DMS 273 (cell line): Measurements from ENCODE around the gene PPP1R14C.
A peak's percentile ranks its signal among the peaks of the same experiment; 100 is the strongest.

Experiments used
- DNase-seq: peaks from one replicate; lab custom pipeline; 2025; ENCODE audit not compliant: unreplicated experiment; lab: John Stamatoyannopoulos, UW

The PPP1R14C gene

DNA sequence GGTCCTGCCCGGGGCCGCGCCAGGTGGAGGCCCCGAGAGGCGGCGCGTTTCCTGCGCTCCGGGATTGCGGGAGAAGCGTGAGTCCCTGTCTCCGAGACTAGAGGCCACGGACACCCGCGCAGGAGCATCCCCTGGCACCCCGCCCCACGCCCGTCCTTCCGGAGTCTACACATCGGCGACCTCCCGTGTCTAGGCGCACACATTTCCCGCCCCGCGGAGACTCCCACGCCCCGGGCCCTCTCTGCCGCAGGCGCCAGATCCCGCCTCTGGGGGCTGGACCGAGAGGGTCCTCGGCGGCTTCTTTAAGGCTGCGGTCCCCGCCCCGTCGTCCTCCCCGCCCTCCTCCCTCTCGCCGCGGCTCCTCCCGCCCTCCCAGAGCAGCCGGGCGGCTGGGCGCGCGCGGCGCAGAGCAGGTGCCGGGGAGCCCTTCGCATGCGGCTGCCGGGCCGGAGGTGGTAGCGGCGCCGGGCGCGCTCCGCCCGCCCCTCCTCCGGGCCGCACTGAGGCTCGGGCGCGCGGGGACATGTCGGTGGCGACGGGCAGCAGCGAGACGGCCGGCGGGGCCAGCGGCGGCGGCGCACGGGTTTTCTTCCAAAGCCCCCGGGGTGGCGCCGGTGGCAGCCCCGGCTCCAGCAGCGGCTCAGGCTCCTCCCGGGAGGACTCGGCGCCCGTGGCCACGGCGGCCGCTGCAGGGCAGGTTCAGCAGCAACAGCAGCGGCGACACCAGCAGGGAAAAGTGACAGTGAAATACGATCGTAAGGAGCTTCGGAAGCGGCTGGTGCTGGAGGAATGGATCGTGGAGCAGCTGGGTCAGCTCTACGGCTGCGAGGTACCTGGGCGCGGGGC, at the start of gene PPP1R14C:
Gene PPP1R14C, plus strand, starts transcription at position 375 of the 846 bp plus-strand sequence. Its CDS starts 149 bp downstream, at position 524.
- DNase-seq = peak; percentile 80

GRCh38 chr6:150093397-150093796, 49.4 kb upstream of the PPP1R14C start:
- DNase-seq = no peak

DNA sequence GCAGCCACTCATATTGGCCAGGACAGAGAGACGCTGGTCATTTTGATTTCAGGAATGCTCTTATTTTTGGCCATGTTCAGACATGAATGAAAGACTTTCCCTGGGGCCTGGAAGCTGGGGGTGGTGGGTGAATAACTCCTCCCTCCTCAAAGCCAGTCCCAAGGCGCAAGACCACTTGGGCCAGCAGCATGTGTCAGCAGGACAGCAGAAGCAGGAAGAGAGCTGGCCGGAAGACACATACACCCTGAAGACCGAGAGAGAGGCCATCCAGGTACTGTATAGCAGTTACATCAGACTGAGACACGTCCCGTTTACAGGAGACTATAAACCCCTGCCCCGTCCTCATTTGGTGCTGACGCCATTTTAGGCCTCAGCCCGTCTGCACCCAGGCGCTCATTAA, 44.7 kb upstream of the PPP1R14C start:
- no peak for DNase-seq

DNA sequence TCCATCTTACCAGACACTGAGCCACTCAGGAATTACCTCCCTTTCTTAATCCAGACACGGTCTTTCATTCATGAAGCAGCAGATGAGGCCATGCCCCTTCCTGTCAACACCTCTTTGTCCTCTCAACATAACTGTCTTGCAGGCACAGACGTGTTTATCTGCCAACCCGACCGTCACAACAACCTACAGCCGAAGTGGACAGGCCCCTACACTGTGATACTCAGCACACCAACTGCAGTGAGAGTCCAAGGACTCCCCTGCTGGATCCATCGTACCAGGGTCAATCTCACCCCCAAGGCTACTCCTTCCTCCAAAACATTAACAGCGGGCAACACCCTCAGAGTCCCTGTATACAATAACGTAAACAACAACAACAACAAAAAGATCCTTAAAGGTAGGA, 43.3 kb upstream of the PPP1R14C start:
- DNase-seq = no peak

DNA sequence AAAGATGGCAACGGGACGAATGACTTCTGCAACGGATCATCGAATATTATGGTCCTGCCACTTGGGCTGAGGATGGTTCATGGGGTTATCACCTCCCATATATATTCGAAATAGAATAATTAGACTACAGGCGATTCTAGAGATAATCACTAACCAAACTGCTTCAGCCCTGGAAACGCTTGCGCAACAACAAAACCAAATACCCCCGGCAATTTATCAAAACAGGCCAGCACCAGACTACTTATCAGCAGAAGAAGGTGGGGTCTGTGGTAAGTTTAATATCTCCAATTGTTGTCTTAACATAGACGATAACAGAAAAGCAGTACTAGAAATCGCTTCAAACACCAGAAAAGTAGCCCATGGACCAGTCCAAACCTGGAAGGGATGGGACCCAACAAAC, 42.9 kb upstream of the PPP1R14C start:
- DNase-seq = no peak

DNA sequence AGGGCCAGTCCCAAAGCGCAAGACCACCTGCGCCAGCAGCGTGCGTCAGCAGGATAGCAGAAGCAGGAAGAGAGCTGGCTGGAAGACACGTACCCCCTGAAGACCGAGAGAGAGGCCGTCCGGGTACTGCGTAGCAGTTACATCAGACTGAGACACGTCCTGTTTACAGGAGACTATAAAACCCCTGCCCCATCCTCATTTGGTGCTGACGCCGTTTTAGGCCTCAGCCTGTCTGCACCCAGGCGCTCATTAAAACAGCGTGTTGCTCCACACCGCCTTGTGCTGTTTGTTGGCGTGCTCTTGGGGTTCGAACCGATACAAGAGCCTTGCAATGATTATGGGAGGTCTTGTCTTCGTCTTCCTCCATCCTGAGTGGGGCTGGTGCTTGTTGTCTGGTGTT, 42.1 kb upstream of the PPP1R14C start:
- DNase-seq = no peak

GRCh38 chr6:150102750-150103270, 40.0 kb upstream of the PPP1R14C start:
- DNase-seq = no peak

DNA sequence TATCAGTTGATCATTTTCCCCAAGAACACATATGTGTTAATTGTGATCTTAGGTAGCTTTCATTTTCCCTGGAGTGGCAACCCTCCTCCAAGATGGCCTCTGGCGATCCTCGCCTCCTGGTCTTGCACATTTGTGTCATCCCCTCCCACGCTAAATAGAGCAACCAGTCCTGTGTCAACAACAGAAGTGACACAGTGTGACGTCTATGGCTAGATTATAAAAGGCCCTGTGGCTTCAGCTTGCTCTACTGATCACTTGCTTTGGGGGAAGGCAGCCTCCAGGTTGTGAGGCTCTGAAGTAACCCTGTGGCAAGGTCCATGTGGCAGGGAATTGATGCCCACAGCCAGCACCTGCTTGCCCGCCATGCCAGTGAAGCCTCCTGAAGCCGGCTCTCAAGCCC, 30.6 kb upstream of the PPP1R14C start:
- DNase-seq = no peak

GRCh38 chr6:150115769-150116168, 27.1 kb upstream of the PPP1R14C start:
- no peak for DNase-seq

DNA sequence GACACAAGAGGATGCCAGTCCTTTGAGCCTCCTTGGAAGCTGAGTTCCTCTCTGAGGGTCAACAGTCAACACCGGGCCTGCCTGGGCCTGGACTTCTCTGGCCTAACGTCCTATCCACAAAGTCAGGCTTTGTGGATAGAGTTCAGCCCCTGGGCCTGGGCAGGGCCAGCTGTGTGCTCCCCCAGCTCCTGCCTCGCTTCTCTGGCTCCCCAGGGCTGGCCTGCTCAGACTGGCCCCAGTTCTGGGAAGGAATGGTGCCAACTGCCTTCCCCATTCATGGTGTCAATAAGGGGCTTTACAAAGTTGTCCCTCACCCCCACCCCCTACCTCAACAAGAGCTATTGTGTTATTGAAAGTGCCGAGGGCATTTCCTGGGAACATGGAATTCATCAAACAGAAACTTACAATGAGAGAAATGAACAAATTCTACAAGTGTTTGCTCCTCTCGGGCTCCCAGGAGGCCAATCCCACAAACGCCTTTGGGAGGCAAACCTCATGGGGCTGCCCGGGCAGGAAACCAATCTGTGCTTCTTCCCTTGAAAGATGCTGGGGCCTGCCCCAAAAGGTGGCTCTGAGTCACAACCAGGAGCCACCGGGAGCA, 26.5 kb upstream of the PPP1R14C start:
- DNase-seq = no peak

- DNase-seq = no peak
Measured at GRCh38 chr6:150118203-150118602, 24.6 kb upstream of the PPP1R14C start.

GRCh38 chr6:150118627-150119026, 24.2 kb upstream of the PPP1R14C start:
- no peak for DNase-seq

DNA sequence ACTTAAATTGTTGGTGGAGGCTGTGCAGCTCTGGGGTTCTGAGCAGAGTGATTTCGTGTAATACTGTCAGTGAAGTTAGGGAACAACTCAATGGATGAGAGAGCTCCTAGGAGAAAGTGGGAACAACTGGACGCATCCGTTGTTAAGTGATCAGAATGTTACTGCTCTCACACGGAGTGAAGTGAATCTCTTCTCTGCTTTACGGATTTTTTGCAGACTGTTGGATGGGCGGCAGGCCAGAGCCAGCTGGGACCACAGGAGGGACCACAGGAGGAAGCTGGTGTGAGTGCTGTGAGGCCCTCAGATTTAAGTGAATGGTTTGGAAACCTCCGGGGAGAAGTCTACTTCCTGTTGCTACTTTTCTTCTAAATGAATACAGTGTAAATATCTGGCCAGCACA, 23.7 kb upstream of the PPP1R14C start:
- peak; percentile 64 for DNase-seq

GRCh38 chr6:150123645-150124044, 19.2 kb upstream of the PPP1R14C start:
- DNase-seq = no peak

- DNase-seq = no peak
Measured at GRCh38 chr6:150124235-150124634, 18.6 kb upstream of the PPP1R14C start.

DNA sequence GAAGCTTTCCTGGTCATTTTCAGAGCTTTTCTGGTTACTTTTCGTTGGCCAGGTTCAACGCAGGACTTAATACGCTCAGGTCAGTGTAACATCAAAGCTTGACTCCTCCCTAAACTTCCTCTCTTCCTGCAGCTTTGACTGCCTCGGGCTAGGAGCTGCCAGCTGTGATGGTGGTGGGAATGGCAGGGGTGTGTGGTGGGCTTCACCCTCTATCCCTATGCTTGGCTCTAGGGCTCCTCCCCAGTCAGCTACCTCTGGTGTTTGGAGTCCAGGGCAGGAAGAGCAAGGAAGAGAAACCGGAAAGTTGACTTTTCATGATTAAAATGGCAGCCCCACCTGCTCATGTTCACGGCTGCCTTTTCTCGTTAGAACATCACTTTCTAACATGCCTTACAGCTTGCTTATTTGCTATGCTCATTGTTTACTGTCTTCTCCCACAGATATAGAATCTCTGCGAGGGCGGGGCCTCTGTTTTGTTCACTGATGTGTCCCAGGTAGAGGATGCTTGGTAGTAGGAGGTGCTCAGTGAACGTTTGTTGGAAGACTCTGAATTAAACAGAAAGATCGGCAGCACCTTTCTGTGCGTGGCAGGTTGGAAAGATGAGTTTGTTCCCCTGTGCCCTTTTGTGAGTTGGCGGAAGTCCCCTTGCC, 16.1 kb upstream of the PPP1R14C start:
- no peak for DNase-seq

- no peak for DNase-seq
Measured at GRCh38 chr6:150128425-150128824, 14.4 kb upstream of the PPP1R14C start.

GRCh38 chr6:150129616-150130505, 13.0 kb upstream of the PPP1R14C start:
- no peak for DNase-seq

DNA sequence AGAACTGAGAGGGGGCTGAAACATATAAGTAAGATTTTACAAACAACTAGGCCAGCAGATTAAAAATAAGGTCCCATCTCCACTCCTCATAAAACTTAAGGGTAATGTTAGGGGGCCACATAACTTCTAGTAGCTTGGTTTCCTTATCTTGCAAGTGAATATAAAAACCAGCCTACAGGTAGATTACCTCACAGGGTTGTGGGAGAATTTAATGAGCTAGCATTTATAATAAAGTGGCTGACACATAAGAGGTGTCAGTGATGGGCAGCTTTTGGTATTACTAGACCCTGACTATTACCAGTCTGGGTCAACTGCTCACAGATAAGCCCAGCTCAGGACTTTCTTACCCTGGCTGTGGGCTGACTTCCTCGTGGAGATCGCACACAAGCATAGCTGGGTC, 9.2 kb upstream of the PPP1R14C start:
- no peak for DNase-seq

DNA sequence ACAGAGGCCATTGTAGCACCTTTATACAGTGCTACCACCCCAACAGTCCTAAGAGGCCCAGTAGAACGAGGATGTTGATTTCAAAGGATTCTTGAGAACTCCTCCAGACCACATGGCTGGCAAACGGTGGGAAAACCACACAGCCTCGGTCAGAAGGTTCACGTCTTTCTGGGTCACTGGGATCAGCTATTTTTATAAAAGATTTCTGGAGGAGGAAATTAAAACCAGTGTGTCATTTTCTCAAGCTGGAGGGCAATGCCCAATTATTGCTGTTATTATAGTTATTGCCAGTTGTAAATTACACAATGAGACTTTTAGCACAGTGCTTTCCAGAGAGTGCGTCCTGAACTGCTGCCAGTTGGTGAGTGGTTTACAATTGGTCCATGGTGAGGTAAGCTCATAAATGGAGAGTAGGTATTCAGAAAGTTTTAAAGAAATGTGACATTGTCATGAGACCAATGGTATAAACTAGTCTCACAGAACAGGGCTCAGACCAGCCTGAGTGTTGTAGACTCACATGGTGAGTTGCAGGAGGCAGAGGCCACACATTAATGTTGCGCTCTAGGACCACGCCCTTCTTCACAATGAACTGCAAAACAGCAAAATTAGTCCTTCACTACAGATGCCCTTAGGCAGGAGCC, 8.4 kb upstream of the PPP1R14C start:
- no peak for DNase-seq
